Astrocyte (in vitro differentiated cells and primary cell): ENCODE results near the gene PIK3R2.

Experiments
- CTCF ChIP-seq: IDR thresholded peaks from 2 replicates; pipeline ENCODE4 v1.5.1; 2011; ENCODE audit warnings: low read depth, mild to moderate bottlenecking, inconsistent platforms, low read length, moderate library complexity; ENCODE audit not compliant: insufficient read depth
- EZH2 ChIP-seq: IDR thresholded peaks from 2 replicates; pipeline ENCODE4 v1.6.1; 2012; ENCODE audit warnings: mild to moderate bottlenecking, low read length, inconsistent platforms; ENCODE audit not compliant: insufficient read depth

- TF ChIP-seq CTCF (peak; percentile 91), EZH2 (no peak)
Observed at GRCh38 chr19:18112989-18113478, 39.9 kb upstream of the PIK3R2 start.
